ENCODE results near the gene SF3A1. TPM values are rescaled to one million over a fixed set of nuclear protein-coding genes. Genes with fewer than 3 reads are reported as not detected.

The SF3A1 gene
- total and polyA plus RNA-seq, 2 of the 8 experiments (the other 6 are each of a cell fraction or from before 2014, with no cell fraction given) = 27.8 to 285 TPM

DNA sequence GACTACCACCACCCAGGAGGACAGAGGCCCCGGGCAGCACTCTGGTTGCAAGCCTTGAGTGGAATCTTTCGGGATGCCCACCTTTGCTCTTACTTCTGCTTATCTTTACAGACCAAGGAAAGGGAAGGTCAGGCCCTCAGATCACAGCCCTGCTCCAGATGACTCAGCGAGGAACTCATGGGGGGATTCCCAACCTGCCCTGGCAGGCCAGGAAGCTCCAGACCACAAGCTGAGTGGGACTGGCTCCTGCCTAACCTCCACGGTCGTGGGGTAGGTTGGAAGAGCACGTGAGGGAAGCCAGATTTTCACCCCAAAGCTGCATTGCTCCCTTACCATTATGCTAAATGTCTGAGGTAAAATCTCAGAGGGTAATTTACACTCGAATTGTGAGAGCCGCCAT lies 41.8 kb downstream of the SF3A1 start:
- Histone ChIP-seq H3K9ac (replicated peaks in 1 of 4; ENCODE audit: extremely low read depth in 1 of 4, low read depth in 3 of 4, low read length in 3 of 4) (no peak overlapping the region), H3K23me2 (ENCODE audit: low read depth, low read length) (no peaks in the 10 kb centered on the region), H3K27ac (ENCODE audit: low read depth, low read length) (no peak overlapping the region), H3K23ac (ENCODE audit: insufficient read length) (no peak overlapping the region), H3K4me1 (replicated peaks in 1 of 4; ENCODE audit: control insufficient read depth in 3 of 4, insufficient read depth in 4 of 4, low read length in 3 of 4) (peaks cover 0 to 5% (median 1%) of the 10 kb centered on the region in 4 experiments; a peak in 3 of 7 replicates), H2BK5ac (ENCODE audit: low read depth, low read length) (no peak overlapping the region), H2AFZ (ENCODE audit: low read length) (no peak overlapping the region), H2BK12ac (ENCODE audit: low read depth, low read length) (no peak overlapping the region), H4K5ac (ENCODE audit: insufficient read length, low read depth, low read length) (no peak overlapping the region), H3K18ac (ENCODE audit: extremely low read depth, low read length) (no peak overlapping the region), H3K4ac (replicated peaks; ENCODE audit: insufficient read length, low read depth, low read length) (no peak overlapping the region), H3K4me2 (ENCODE audit: insufficient read depth in 1 of 2, low read depth in 2 of 2, low read length in 2 of 2) (no peak overlapping the region), H3K79me1 (ENCODE audit: low read depth, low read length) (peaks cover 5% of the 10 kb centered on the region; the same call in 1 of the 2 replicates), H3K56ac (replicated peaks; ENCODE audit: insufficient read length, low read depth, low read length) (no peak overlapping the region), H2BK15ac (ENCODE audit: low read length) (no peak overlapping the region), H3K27me3 (replicated peaks in 1 of 4; ENCODE audit: control insufficient read depth in 3 of 4, extremely low read depth in 1 of 4, insufficient read depth in 3 of 4, low read length in 3 of 4) (no peaks in the 10 kb centered on the region), H4K8ac (ENCODE audit: extremely low read depth, insufficient read depth, low read length) (no peak overlapping the region), H4K91ac (replicated peaks; ENCODE audit: insufficient read length, low read length) (no peak overlapping the region), H2AK5ac (ENCODE audit: low read depth, low read length) (no peak overlapping the region), H4K20me1 (replicated peaks in 1 of 2; ENCODE audit: control insufficient read depth in 1 of 2, insufficient read depth in 2 of 2, low read length in 2 of 2) (peaks cover 0 to 2% of the 10 kb centered on the region in 2 experiments), H3K9me3 (ENCODE audit: insufficient read depth in 2 of 2, low read depth in 1 of 2, low read length in 1 of 2) (no peaks in the 10 kb centered on the region), H3K14ac (ENCODE audit: insufficient read length) (no peak overlapping the region), H3K79me2 (ENCODE audit: control insufficient read depth in 1 of 2, insufficient read depth in 2 of 2, low read length in 2 of 2) (no peaks in the 10 kb centered on the region), H3K36me3 (ENCODE audit: control insufficient read depth in 2 of 4, insufficient read depth in 4 of 4, low read length in 3 of 4) (no peaks in the 10 kb centered on the region), H3K4me3 (ENCODE audit: extremely low read depth in 1 of 4, insufficient read depth in 2 of 4, low read depth in 3 of 4, low read length in 4 of 4) (no peak overlapping the region), H2BK20ac (ENCODE audit: low read length) (no peak overlapping the region), H2BK120ac (replicated peaks; ENCODE audit: low read depth, low read length) (no peak overlapping the region)
- FAIRE-seq (no peak), DNase-seq (ENCODE audit: low read depth in 1 of 2, low spot score in 2 of 2) (no peak)
- TF ChIP-seq, protein P1, sequence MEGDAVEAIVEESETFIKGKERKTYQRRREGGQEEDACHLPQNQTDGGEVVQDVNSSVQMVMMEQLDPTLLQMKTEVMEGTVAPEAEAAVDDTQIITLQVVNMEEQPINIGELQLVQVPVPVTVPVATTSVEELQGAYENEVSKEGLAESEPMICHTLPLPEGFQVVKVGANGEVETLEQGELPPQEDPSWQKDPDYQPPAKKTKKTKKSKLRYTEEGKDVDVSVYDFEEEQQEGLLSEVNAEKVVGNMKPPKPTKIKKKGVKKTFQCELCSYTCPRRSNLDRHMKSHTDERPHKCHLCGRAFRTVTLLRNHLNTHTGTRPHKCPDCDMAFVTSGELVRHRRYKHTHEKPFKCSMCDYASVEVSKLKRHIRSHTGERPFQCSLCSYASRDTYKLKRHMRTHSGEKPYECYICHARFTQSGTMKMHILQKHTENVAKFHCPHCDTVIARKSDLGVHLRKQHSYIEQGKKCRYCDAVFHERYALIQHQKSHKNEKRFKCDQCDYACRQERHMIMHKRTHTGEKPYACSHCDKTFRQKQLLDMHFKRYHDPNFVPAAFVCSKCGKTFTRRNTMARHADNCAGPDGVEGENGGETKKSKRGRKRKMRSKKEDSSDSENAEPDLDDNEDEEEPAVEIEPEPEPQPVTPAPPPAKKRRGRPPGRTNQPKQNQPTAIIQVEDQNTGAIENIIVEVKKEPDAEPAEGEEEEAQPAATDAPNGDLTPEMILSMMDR (IDR thresholded peaks at IDR 0.05; ENCODE audit: control extremely low read depth in 1 of 3, insufficient read depth in 1 of 3, low read depth in 1 of 3, low read length in 3 of 3) = no peak
- no peak for TF ChIP-seq SP4 (IDR thresholded peaks at IDR 0.05; ENCODE audit: low read length)
- ChIA-PET POLR2A (ENCODE audit: partially characterized antibody) (interaction anchor here (1.0 kb wide), 1 partner anchor 11 kb away, joined by 3 read pairs; no protein-coding TSS in a partner anchor), CTCF (ENCODE audit: partially characterized antibody) (interaction anchor here (0.6 to 20.1 kb wide), 2 partner anchors 19 to 26 kb away, joined by 3 to 203 read pairs; partner anchors contain the start of gene CASTOR1)
- 82% methylated on average over 8 of the region's 8 CpGs; no CpG with 5 or more reads in 1 of the 2 experiments for WGBS, 2 experiments (ENCODE audit: extremely low coverage in 1 of 2, insufficient coverage in 1 of 2, insufficient read length in 1 of 2, insufficient replicate concordance in 2 of 2, low coverage in 1 of 2, low lambda C conversion rate in 2 of 2, missing lambda C conversion rate in 1 of 2)
